CD8-positive, alpha-beta memory T cell (primary cell): ENCODE results near the gene PFKFB3. TPM values are rescaled to one million over a fixed set of nuclear protein-coding genes. Genes with fewer than 3 reads are reported as not detected.

Experiments used
- CTCF ChIA-PET: fragments of 350-600 bp; sonication (Branson Sonifier 250); formaldehyde crosslinking; loops from one replicate; lab custom pipeline; 2021; ENCODE audit warnings: antibody characterized with exemption; lab: Charles Lee
- POLR2A ChIA-PET: fragments of 350-600 bp; sonication (Branson Sonifier 250); formaldehyde crosslinking; loops from one replicate; lab custom pipeline; 2021; ENCODE audit warnings: antibody characterized with exemption; lab: Charles Lee
- DNase-seq, 5 donors: peaks; one replicate each; pipeline versions ENCODE4 v3.0.0 to v3.0.0-alpha.2; 2020 to 2022; ENCODE audit warnings: mixed read lengths in 1 of 5
- H3K27ac ChIP-seq: one replicate; pipeline ENCODE4 v1.7.0; 2013; ENCODE audit warnings: low read depth, mild to moderate bottlenecking, low read length, moderate library complexity
- H3K27me3 ChIP-seq: 2 replicates; pipeline ENCODE4 v1.7.0; 2013; ENCODE audit warnings: low read length, mild to moderate bottlenecking; ENCODE audit not compliant: insufficient read depth, poor library complexity, severe bottlenecking
- H3K36me3 ChIP-seq: 2 replicates; pipeline ENCODE4 v1.7.0; 2013; ENCODE audit warnings: mild to moderate bottlenecking, low read length, moderate library complexity; ENCODE audit not compliant: insufficient read depth
- H3K4me1 ChIP-seq: 2 replicates; pipeline ENCODE4 v1.7.0; 2013; ENCODE audit warnings: mild to moderate bottlenecking, low read length, moderate library complexity; ENCODE audit not compliant: insufficient read depth
- H3K4me3 ChIP-seq: 2 replicates; pipeline ENCODE4 v1.7.0; 2013; ENCODE audit warnings: mild to moderate bottlenecking, low read length
- H3K9me3 ChIP-seq: 2 replicates; pipeline ENCODE4 v1.7.0; 2013; ENCODE audit warnings: mild to moderate bottlenecking, low read length
- H3K27ac Mint-ChIP-seq, 8 donors: one replicate each; pipeline ENCODE4 v1.8.0; 2020 to 2021; ENCODE audit warnings: mixed read lengths in 8 of 8, mild to moderate bottlenecking in 6 of 8, inconsistent platforms in 3 of 8, moderate library complexity in 3 of 8
- H3K27me3 Mint-ChIP-seq, 2 donors: one replicate each; pipeline ENCODE4 v1.8.0; 2020 to 2021; ENCODE audit warnings: mixed read lengths in 2 of 2, mild to moderate bottlenecking in 1 of 2, moderate library complexity in 1 of 2
- H3K36me3 Mint-ChIP-seq, 3 donors: one replicate each; pipeline ENCODE4 v1.8.0; 2020 to 2021; ENCODE audit warnings: mixed read lengths in 3 of 3, inconsistent platforms in 1 of 3, mild to moderate bottlenecking in 1 of 3
- H3K4me1 Mint-ChIP-seq, 3 donors: one replicate each; pipeline ENCODE4 v1.8.0; 2020 to 2021; ENCODE audit warnings: mixed read lengths in 3 of 3, inconsistent platforms in 1 of 3, mild to moderate bottlenecking in 1 of 3
- H3K4me3 Mint-ChIP-seq, 7 donors: one replicate each; pipeline ENCODE4 v1.8.0; 2020 to 2021; ENCODE audit warnings: mixed read lengths in 7 of 7, mild to moderate bottlenecking in 6 of 7, moderate library complexity in 4 of 7, inconsistent platforms in 2 of 7
- H3K9me3 Mint-ChIP-seq, 5 donors: one replicate each; pipeline ENCODE4 v1.8.0; 2020 to 2022; ENCODE audit warnings: mixed read lengths in 5 of 5, mild to moderate bottlenecking in 3 of 5, moderate library complexity in 2 of 5, inconsistent platforms in 1 of 5
- polyA plus RNA-seq: library from polyadenylated mRNA; unstranded; fragments of 300-500 nt; fragmentation: Illumina TruSeq; gene quantifications from one replicate; pipeline ENCODE4 v1.2.3, GENCODE V29; 2021
- total RNA-seq, 2 experiments: library from RNA; stranded (reverse); gene quantifications; one replicate each; pipeline ENCODE4 v1.2.3, GENCODE V29; 2021

Gene PFKFB3
- total and polyA plus RNA-seq, 3 experiments from 2014 or later: 7.4 to 60.1 (median 53.6) TPM

- Mint-ChIP-seq H3K27ac (peak overlapping the region in 1 of 8 donors; percentile 89), H3K27me3 (peaks cover 0 to 3% of the 10 kb centered on the region in 2 donors), H3K4me1 (peaks cover 0 to 3% (median 2%) of the 10 kb centered on the region in 3 donors), H3K4me3 (no peak overlapping the region), H3K36me3 (peaks cover 7 to 95% (median 22%) of the 10 kb centered on the region in 3 donors), H3K9me3 (no peaks in the 10 kb centered on the region)
- no peak for DNase-seq
- H3K9me3 ChIP-seq: no peaks in the 10 kb centered on the region
- H3K4me1 ChIP-seq: no peaks in the 10 kb centered on the region
- no peaks in the 10 kb centered on the region for H3K27me3 ChIP-seq
- H3K4me3 ChIP-seq: no peak overlapping the region
- peaks cover 21% of the 10 kb centered on the region for H3K36me3 ChIP-seq
- ChIA-PET POLR2A (interaction anchor here (0.6 kb wide), 2 partner anchors 36 to 320 kb away, joined by 3 to 6 read pairs; no protein-coding TSS in a partner anchor), CTCF (interaction anchor here (1.5 kb wide), 1 partner anchor 173 kb away, joined by 6 read pairs; no protein-coding TSS in a partner anchor)
- H3K27ac ChIP-seq: no peak overlapping the region
Measured at GRCh38 chr10:6229290-6229689, 26.6 kb downstream of the PFKFB3 start.

GRCh38 chr10:6229746-6230145, 27.0 kb downstream of the PFKFB3 start:
- no peak overlapping the region for H3K27ac ChIP-seq
- peaks cover 7 to 95% (median 20%) of the 10 kb centered on the region in 3 donors for H3K36me3 Mint-ChIP-seq
- ChIA-PET CTCF (no interaction called here), POLR2A (no interaction called here)
- H3K27ac Mint-ChIP-seq: peak overlapping the region in 2 of 8 donors; percentile 17 to 89
- peaks cover 0 to 3% of the 10 kb centered on the region in 2 donors for H3K27me3 Mint-ChIP-seq
- H3K9me3 Mint-ChIP-seq: no peaks in the 10 kb centered on the region
- no peaks in the 10 kb centered on the region for H3K9me3 ChIP-seq
- H3K4me1 Mint-ChIP-seq: peaks cover 0 to 3% (median 2%) of the 10 kb centered on the region in 3 donors
- no peak for DNase-seq
- peak overlapping the region in 1 of 7 donors; percentile 28 for H3K4me3 Mint-ChIP-seq
- H3K4me1 ChIP-seq: no peaks in the 10 kb centered on the region
- H3K4me3 ChIP-seq: no peak overlapping the region
- peaks cover 21% of the 10 kb centered on the region for H3K36me3 ChIP-seq
- H3K27me3 ChIP-seq: no peaks in the 10 kb centered on the region

GRCh38 chr10:6230315-6230714, 27.6 kb downstream of the PFKFB3 start:
- Mint-ChIP-seq H3K27ac (peak overlapping the region in 2 of 8 donors; percentile 42 to 76), H3K4me1 (peaks cover 0 to 3% (median 2%) of the 10 kb centered on the region in 3 donors), H3K36me3 (peaks cover 9 to 93% (median 21%) of the 10 kb centered on the region in 3 donors), H3K4me3 (no peak overlapping the region), H3K27me3 (peaks cover 0 to 3% of the 10 kb centered on the region in 2 donors), H3K9me3 (no peaks in the 10 kb centered on the region)
- Histone ChIP-seq H3K36me3 (peaks cover 16% of the 10 kb centered on the region), H3K27ac (no peak overlapping the region), H3K9me3 (no peaks in the 10 kb centered on the region), H3K4me3 (no peak overlapping the region), H3K4me1 (no peaks in the 10 kb centered on the region), H3K27me3 (no peaks in the 10 kb centered on the region)
- no peak for DNase-seq
- ChIA-PET POLR2A (no interaction called here), CTCF (no interaction called here)

GRCh38 chr10:6231146-6231545, 28.4 kb downstream of the PFKFB3 start:
- Histone ChIP-seq H3K4me3 (no peak overlapping the region), H3K9me3 (no peaks in the 10 kb centered on the region), H3K4me1 (no peaks in the 10 kb centered on the region), H3K36me3 (peaks cover 10% of the 10 kb centered on the region), H3K27ac (no peak overlapping the region), H3K27me3 (no peaks in the 10 kb centered on the region)
- DNase-seq: no peak
- Mint-ChIP-seq H3K27ac (peak overlapping the region in 3 of 8 donors; percentile 5 to 84 (median 73)), H3K4me3 (no peak overlapping the region), H3K36me3 (peaks cover 7 to 91% (median 19%) of the 10 kb centered on the region in 3 donors), H3K9me3 (no peaks in the 10 kb centered on the region), H3K27me3 (peaks cover 0 to 3% of the 10 kb centered on the region in 2 donors), H3K4me1 (peaks cover 0 to 3% (median 2%) of the 10 kb centered on the region in 3 donors)
- POLR2A ChIA-PET: no interaction called here
- CTCF ChIA-PET: no interaction called here

GRCh38 chr10:6231730-6232129, 29.0 kb downstream of the PFKFB3 start:
- CTCF ChIA-PET: no interaction called here
- Mint-ChIP-seq H3K27ac (peak overlapping the region in 1 of 8 donors; percentile 36), H3K4me1 (peaks cover 0 to 3% (median 2%) of the 10 kb centered on the region in 3 donors), H3K4me3 (no peak overlapping the region), H3K36me3 (peaks cover 3 to 90% (median 15%) of the 10 kb centered on the region in 3 donors), H3K27me3 (peaks cover 0 to 3% of the 10 kb centered on the region in 2 donors), H3K9me3 (no peaks in the 10 kb centered on the region)
- no peak overlapping the region for H3K27ac ChIP-seq
- H3K27me3 ChIP-seq: no peaks in the 10 kb centered on the region
- H3K4me3 ChIP-seq: no peak overlapping the region
- no peaks in the 10 kb centered on the region for H3K4me1 ChIP-seq
- DNase-seq: no peak
- POLR2A ChIA-PET: no interaction called here
- H3K9me3 ChIP-seq: no peaks in the 10 kb centered on the region
- H3K36me3 ChIP-seq: peaks cover 8% of the 10 kb centered on the region

GRCh38 chr10:6232225-6232807, 29.6 kb downstream of the PFKFB3 start:
- no peaks in the 10 kb centered on the region for H3K27me3 ChIP-seq
- no peak overlapping the region for H3K27ac ChIP-seq
- H3K36me3 ChIP-seq: peaks cover 8% of the 10 kb centered on the region
- no peaks in the 10 kb centered on the region for H3K9me3 Mint-ChIP-seq
- no peak for DNase-seq
- H3K4me1 Mint-ChIP-seq: peaks cover 0 to 6% (median 2%) of the 10 kb centered on the region in 3 donors
- peak overlapping the region in 1 of 8 donors; percentile 92 for H3K27ac Mint-ChIP-seq
- H3K9me3 ChIP-seq: no peaks in the 10 kb centered on the region
- H3K4me1 ChIP-seq: no peaks in the 10 kb centered on the region
- peaks cover 0 to 3% of the 10 kb centered on the region in 2 donors for H3K27me3 Mint-ChIP-seq
- H3K4me3 Mint-ChIP-seq: peak overlapping the region in 1 of 7 donors; percentile 27
- ChIA-PET POLR2A (no interaction called here), CTCF (no interaction called here)
- H3K36me3 Mint-ChIP-seq: peaks cover 3 to 87% (median 15%) of the 10 kb centered on the region in 3 donors
- H3K4me3 ChIP-seq: no peak overlapping the region

- Mint-ChIP-seq H3K9me3 (no peaks in the 10 kb centered on the region), H3K4me3 (peak overlapping the region in 1 of 7 donors; percentile 27), H3K27me3 (peaks cover 0 to 3% of the 10 kb centered on the region in 2 donors), H3K36me3 (peaks cover 3 to 80% (median 14%) of the 10 kb centered on the region in 3 donors), H3K4me1 (peaks cover 0 to 7% (median 2%) of the 10 kb centered on the region in 3 donors), H3K27ac (peak overlapping the region in 1 of 8 donors; percentile 29)
- ChIA-PET POLR2A (no interaction called here), CTCF (interaction anchor here (1.1 kb wide), 1 partner anchor 169 kb away, joined by 3 read pairs; no protein-coding TSS in a partner anchor)
- no peak for DNase-seq
- Histone ChIP-seq H3K4me1 (no peaks in the 10 kb centered on the region), H3K27me3 (no peaks in the 10 kb centered on the region), H3K36me3 (peaks cover 8% of the 10 kb centered on the region), H3K4me3 (no peak overlapping the region), H3K27ac (no peak overlapping the region), H3K9me3 (no peaks in the 10 kb centered on the region)
Measured at GRCh38 chr10:6232846-6233724, 30.4 kb downstream of the PFKFB3 start.
